K562 (cell line): ENCODE data around the gene CALU. TPM values are rescaled to one million over a fixed set of nuclear protein-coding genes. Genes with fewer than 3 reads are reported as not detected.
A peak's percentile ranks its signal among the peaks of the same experiment; 100 is the strongest.

Experiments used
- ATAC-seq: fragments of 200-7000 bp; cut with Tn5 transposase; 3 replicates; pipeline ENCODE4 v1.9.1; 2020; ENCODE audit warnings: moderate library complexity
- BruUV-seq: library from RNA; stranded (reverse); fragments of 400-500 nt; replicated peaks from 2 replicates; lab custom pipeline; 2021; lab: Mats Ljungman, UMichigan
- CTCF ChIA-PET: fragments of 300-600 bp; formaldehyde crosslinking; extraction: SDS; loops from one replicate; lab custom pipeline; 2021; ENCODE audit warnings: low intra/inter-chr PET ratio; lab: Yijun Ruan, JAX
- POLR2A ChIA-PET: fragments of 300-600, 350-650 bp; sonication (Branson Sonifier 250); formaldehyde crosslinking; extraction: SDS; loops from one replicate; lab custom pipeline; 2021; ENCODE audit warnings: antibody characterized with exemption, inconsistent platforms; lab: Yijun Ruan, JAX
- DNase-seq, 4 experiments: peaks; one replicate each; pipeline versions ENCODE4 v3.0.0 to v3.0.0-alpha.2; 2011 to 2018; ENCODE audit warnings: low spot score in 3 of 4, mixed read lengths in 3 of 4; ENCODE audit errors: extremely low read depth in 1 of 4
- FAIRE-seq: peaks from 2 replicates; lab custom pipeline; 2011; peaks lifted over from hg19 to GRCh38; lab: Jason Lieb, UNC
- H2AFZ ChIP-seq: 2 replicates; pipeline ENCODE4 v1.6.0; 2011; ENCODE audit warnings: low read depth, low read length, control low read depth, inconsistent platforms
- H3K27ac ChIP-seq: fragments of 200-600 bp; 3 replicates; pipeline ENCODE4 v1.8.0; 2011; ENCODE audit warnings: low read depth, mild to moderate bottlenecking, control low read depth, inconsistent platforms, low read length, moderate library complexity, mixed read lengths; ENCODE audit errors: extremely low read depth
- H3K27me3 ChIP-seq, 2 experiments: fragments of 300-600 bp in 1 of 2; 2 replicates in 1 of 2; 3 replicates in 1 of 2; pipeline versions ENCODE4 v1.6.0 to v1.8.0; 2011; ENCODE audit warnings: inconsistent platforms in 2 of 2, low read length in 2 of 2, mild to moderate bottlenecking in 1 of 2, mixed read lengths in 1 of 2, moderate library complexity in 1 of 2; ENCODE audit not compliant: control insufficient read depth in 2 of 2, insufficient read depth in 2 of 2
- H3K36me3 ChIP-seq: fragments of 300-600 bp; 3 replicates; pipeline ENCODE4 v1.8.0; 2011; ENCODE audit warnings: mild to moderate bottlenecking, low read length, inconsistent platforms; ENCODE audit not compliant: control insufficient read depth, insufficient read depth
- H3K4me1 ChIP-seq, 2 experiments: fragments of 200-600 bp in 1 of 2; replicated peaks in 1 of 2; 2 replicates in 1 of 2; 3 replicates in 1 of 2; pipeline versions ENCODE4 v1.5.1 to v1.8.0; 2011; ENCODE audit warnings: inconsistent platforms in 2 of 2, low read length in 2 of 2, mild to moderate bottlenecking in 1 of 2, mixed read lengths in 1 of 2, moderate library complexity in 1 of 2; ENCODE audit not compliant: control insufficient read depth in 2 of 2, insufficient read depth in 2 of 2
- H3K4me2 ChIP-seq: 2 replicates; pipeline ENCODE4 v1.6.1; 2011; ENCODE audit warnings: low read length, control low read depth, inconsistent platforms, mixed read lengths; ENCODE audit not compliant: insufficient read depth
- H3K4me3 ChIP-seq: fragments of 200-600 bp; sonication (generic), shearing (Covaris generic); 2 replicates; pipeline ENCODE4 v1.5.1; 2016; ENCODE audit warnings: control low read depth, inconsistent platforms
- H3K79me2 ChIP-seq: fragments of 200-600 bp; 3 replicates; pipeline ENCODE4 v1.8.0; 2011; ENCODE audit warnings: low read length, inconsistent platforms; ENCODE audit not compliant: control insufficient read depth, insufficient read depth
- H3K9ac ChIP-seq, 2 experiments: 2 replicates each; pipeline versions ENCODE4 v1.6.0 to v1.6.1; 2011; ENCODE audit warnings: low read depth in 2 of 2, low read length in 2 of 2, control low read depth in 1 of 2, inconsistent platforms in 1 of 2, mild to moderate bottlenecking in 1 of 2, mixed read lengths in 1 of 2; ENCODE audit not compliant: insufficient read depth in 1 of 2
- H3K9me1 ChIP-seq: one replicate; pipeline ENCODE4 v1.6.0; 2011; ENCODE audit warnings: inconsistent platforms, mild to moderate bottlenecking, low read length, moderate library complexity; ENCODE audit not compliant: control insufficient read depth, insufficient read depth
- H3K9me3 ChIP-seq: replicated peaks from 2 replicates; pipeline ENCODE4 v1.5.1; 2011; ENCODE audit warnings: low read depth, low read length, inconsistent platforms; ENCODE audit not compliant: control insufficient read depth, insufficient read depth
- H4K20me1 ChIP-seq: replicated peaks from 2 replicates; pipeline ENCODE4 v1.6.1; 2011; ENCODE audit warnings: low read length, inconsistent platforms, mixed read lengths; ENCODE audit not compliant: control insufficient read depth, insufficient read depth
- CC2D1A ChIP-seq: fragments of 450-650 bp; IDR thresholded peaks from 2 replicates; pipeline ENCODE4 v1.6.1; 2017; ENCODE audit warnings: mild to moderate bottlenecking
- CEBPZ ChIP-seq: fragments of 150-350 bp; IDR thresholded peaks from 2 replicates; pipeline ENCODE4 v1.6.1; 2014; ENCODE audit warnings: low read depth, mild to moderate bottlenecking, low read length, borderline replicate concordance
- CHD4 ChIP-seq: fragments of 200-600 bp; sonication (generic); IDR thresholded peaks from 3 replicates; pipeline ENCODE4 v1.6.1; 2012; ENCODE audit warnings: low read depth, mild to moderate bottlenecking, mixed read lengths, low read length, inconsistent platforms; ENCODE audit not compliant: insufficient read depth, insufficient replicate concordance, poor library complexity, severe bottlenecking
- CXXC5 ChIP-seq: fragments of 250-450 bp; sonication (Bioruptor Pico); IDR thresholded peaks from 2 replicates; pipeline ENCODE4 v1.8.0; 2022; ENCODE audit warnings: inconsistent platforms, mild to moderate bottlenecking, moderate library complexity
- MCM3 ChIP-seq: fragments of 450-650 bp; IDR thresholded peaks from 2 replicates; pipeline ENCODE4 v1.6.1; 2016
- MED1 ChIP-seq: sonication (generic); formaldehyde crosslinking; IDR thresholded peaks from 2 replicates; pipeline ENCODE4 v1.8.1; 2023; ENCODE audit warnings: missing genetic modification reagents, borderline replicate concordance
- NR2C2 ChIP-seq, 2 experiments: fragments of 200-800 bp in 1 of 2; sonication (Bioruptor generic) in 1 of 2; sonication (generic) in 1 of 2; formaldehyde crosslinking in 1 of 2; IDR thresholded peaks; 2 replicates each; pipeline versions ENCODE4 v1.6.1 to v1.8.0; 2016 to 2022; ENCODE audit warnings: mild to moderate bottlenecking in 1 of 2, missing compliant biosample characterization in 1 of 2, missing genetic modification characterization in 1 of 2, missing genetic modification reagents in 1 of 2
- PYGO2 ChIP-seq: fragments of 450-650 bp; IDR thresholded peaks from 2 replicates; pipeline ENCODE4 v1.6.1; 2016; ENCODE audit warnings: mild to moderate bottlenecking, missing genetic modification characterization, moderate library complexity, missing compliant biosample characterization
- SIN3A ChIP-seq, 2 experiments: fragments of 150-350 bp in 1 of 2; IDR thresholded peaks; 2 replicates each; pipeline ENCODE4 v1.6.1; 2011 to 2016; ENCODE audit warnings: borderline replicate concordance in 2 of 2, low read depth in 2 of 2, low read length in 2 of 2, mild to moderate bottlenecking in 2 of 2, moderate library complexity in 2 of 2; ENCODE audit not compliant: control insufficient read depth in 1 of 2
- ZNF592 ChIP-seq: fragments of 450-650 bp; IDR thresholded peaks from 2 replicates; pipeline ENCODE4 v1.6.1; 2017; ENCODE audit warnings: antibody characterized with exemption, mild to moderate bottlenecking
- ZNF780A ChIP-seq: fragments of 250-450 bp; sonication (Bioruptor Pico); IDR thresholded peaks from 2 replicates; pipeline ENCODE4 v1.5.0; 2021; ENCODE audit warnings: mild to moderate bottlenecking
- WGBS: fragments of 100-300 bp; shearing (Covaris generic); methylation state at CpG from one replicate; pipeline ENCODE4 v1.1.6; 2016; ENCODE audit warnings: low coverage, mixed read lengths; ENCODE audit not compliant: insufficient coverage; ENCODE audit errors: missing lambda C conversion rate; 5-methylcytosine and 5-hydroxymethylcytosine counted together
- in situ Hi-C: fragments of 300-500 bp; cut with MboI; formaldehyde crosslinking; loops from 4 replicates; pipeline ENCODE4 v1.15.0; 2018; ENCODE audit warnings: inconsistent platforms, mixed read lengths
- intact Hi-C: fragments of 100-400 bp; cut with micrococcal nuclease; formaldehyde crosslinking; loops from 2 replicates; pipeline ENCODE4 v1.14.2; 2022
- polyA plus RNA-seq, 8 experiments: library from polyadenylated mRNA; depleted of rRNA in 4 of 8; stranded (reverse) in 5 of 8; unstranded in 3 of 8; fragments of >200 nt; fragmentation: Nextera tagmentation in 2 of 8; fragmentation: Illumina TruSeq in 1 of 8; extraction: Ambion mirVana in 2 of 8; extraction: Trizol in 1 of 8; gene quantifications; 2 replicates each; pipeline versions ENCODE4 v1.2.1 to v1.2.3, GENCODE V29; 2011 to 2014; ENCODE audit warnings: inconsistent platforms in 1 of 8, missing spikeins in 1 of 8
- total RNA-seq, 7 experiments: library from RNA; depleted of rRNA in 6 of 7; stranded (reverse); fragments of >200 nt in 6 of 7; fragmentation: Illumina TruSeq in 2 of 7; extraction: Trizol in 2 of 7; gene quantifications; 2 replicates each; pipeline versions ENCODE4 v1.2.1 to v1.2.3, GENCODE V29; 2011 to 2021; ENCODE audit warnings: low replicate concordance in 1 of 7

CALU gene
- total and polyA plus RNA-seq, 9 of the 15 experiments (the other 6 are each of a cell fraction or from before 2014, with no cell fraction given): 166 to 286 (median 215) TPM

GRCh38 chr7:128791121-128791971, 52.2 kb downstream of the CALU start, which contains the start of gene CCDC136:
TSS of gene CCDC136 (plus strand) at chr7:128791968. CDS start at chr7:128792412, 444 bp downstream.
- in situ Hi-C loops: no loop called here
- peak within 1 kb of the TSS; percentile 65 for H3K27ac ChIP-seq
- peak; percentile 94 to 100 (median 98) for DNase-seq
- TF ChIP-seq MED1 (CRISPR knock-in tag): no peak
- peak; percentile 80 for TF ChIP-seq CXXC5 (CRISPR knock-in tag)
- TF ChIP-seq ZNF780A (CRISPR knock-in tag): no peak
- no peak for TF ChIP-seq MCM3
- TF ChIP-seq NR2C2 (CRISPR knock-in tag; IDR thresholded peaks at IDR 0.05): 0 out of 2 replicates have a peak, but pooled peaks have one; percentile 36
- TF ChIP-seq NR2C2 (tag; IDR thresholded peaks at IDR 0.05): no peak
- TF ChIP-seq SIN3A (IDR thresholded peaks at IDR 0.05; ENCODE audit: borderline replicate concordance in 2 of 2, control insufficient read depth in 1 of 2, low read depth in 2 of 2, low read length in 2 of 2): peak; percentile 26 to 54; a peak in 1 of 4 replicates
- no peak for TF ChIP-seq PYGO2 (tag)
- no peak for TF ChIP-seq CHD4
- peak; percentile 20; the same call in 1 of the 2 replicates for TF ChIP-seq ZNF592
- TF ChIP-seq CEBPZ: no peak
- TF ChIP-seq CC2D1A: no peak

More at GRCh38 chr7:128791121-128791971, 52.2 kb downstream of the CALU start, which contains the start of gene CCDC136:
- WGBS: 2% methylated on average over 32 of the region's 80 CpGs
- H2AFZ ChIP-seq: peak within 1 kb of the TSS; percentile 95
- POLR2A ChIA-PET: interaction anchor here (0.6 to 1.7 kb wide), 12 partner anchors 11 to 52 kb away, joined by 3 to 6 read pairs (median 4); no protein-coding TSS in a partner anchor
- CTCF ChIA-PET: no interaction called here
- no peaks in the 10 kb centered on the region for H3K27me3 ChIP-seq
- ATAC-seq (peak; percentile 94), FAIRE-seq (no peak)
- peak within 1 kb of the TSS; percentile 69 for H3K4me3 ChIP-seq
- peaks cover 9% of the 10 kb centered on the region; the same call in 2 of the 3 replicates for H3K79me2 ChIP-seq
- H3K4me1 ChIP-seq: peaks cover 18 to 46% of the 10 kb centered on the region in 2 experiments
- intact Hi-C loops: loop anchor here (5.0 kb wide), 1 partner anchor 91 kb away; no protein-coding TSS in a partner anchor
- no peaks in the 10 kb centered on the region for H4K20me1 ChIP-seq
- H3K4me2 ChIP-seq: peak within 1 kb of the TSS; percentile 87
- H3K9me1 ChIP-seq: no peaks in the 10 kb centered on the region
- H3K9ac ChIP-seq: peak within 1 kb of the TSS; percentile 78 to 97
- no TSS peak for BruUV-seq
- no peaks in the 10 kb centered on the region for H3K9me3 ChIP-seq
- H3K36me3 ChIP-seq: peaks cover 17% of the 10 kb centered on the region; the same call in 1 of the 3 replicates
